DND-41 (cell line): ENCODE data around the gene IDH2.

Experiments used
- ATAC-seq: fragments of 200-7000 bp; cut with Tn5 transposase; 3 replicates; pipeline ENCODE4 v1.9.1; 2021; ENCODE audit warnings: low read depth; ENCODE audit not compliant: insufficient read depth
- DNase-seq: peaks from one replicate; pipeline ENCODE4 v3.0.0-alpha.2; 2020
- H2AFZ ChIP-seq: 2 replicates; pipeline ENCODE4 v1.6.0; 2012; ENCODE audit warnings: low read depth, low read length
- H3K27ac ChIP-seq: 2 replicates; pipeline ENCODE4 v1.5.1; 2012; ENCODE audit warnings: low read length, inconsistent platforms
- H3K27me3 ChIP-seq: fragments of 200-600 bp; sonication (generic); 2 replicates; pipeline ENCODE4 v1.6.0; 2012; ENCODE audit warnings: low read length, mild to moderate bottlenecking, inconsistent platforms; ENCODE audit not compliant: insufficient read depth, poor library complexity
- H3K36me3 ChIP-seq: 2 replicates; pipeline ENCODE4 v1.5.1; 2012; ENCODE audit warnings: low read length, inconsistent platforms; ENCODE audit not compliant: insufficient read depth
- H3K4me1 ChIP-seq: 2 replicates; pipeline ENCODE4 v1.5.1; 2012; ENCODE audit warnings: mild to moderate bottlenecking, low read length; ENCODE audit not compliant: insufficient read depth
- H3K4me2 ChIP-seq: 2 replicates; pipeline ENCODE4 v1.6.0; 2012; ENCODE audit warnings: mild to moderate bottlenecking, moderate library complexity, low read length, inconsistent platforms; ENCODE audit not compliant: insufficient read depth
- H3K4me3 ChIP-seq, 2 experiments: fragments of 200-600 bp in 1 of 2; shearing (Covaris generic) in 1 of 2; 2 replicates each; pipeline ENCODE4 v1.5.1; 2012 to 2016; ENCODE audit warnings: inconsistent platforms in 2 of 2, low read length in 2 of 2, mild to moderate bottlenecking in 2 of 2, low read depth in 1 of 2, moderate library complexity in 1 of 2
- H3K79me2 ChIP-seq: 2 replicates; pipeline ENCODE4 v1.6.0; 2012; ENCODE audit warnings: low read length, inconsistent platforms; ENCODE audit not compliant: insufficient read depth
- H3K9ac ChIP-seq: 2 replicates; pipeline ENCODE4 v1.6.0; 2012; ENCODE audit warnings: low read depth, mild to moderate bottlenecking, inconsistent platforms, low read length, moderate library complexity
- H3K9me3 ChIP-seq: 2 replicates; pipeline ENCODE4 v1.5.1; 2012; ENCODE audit warnings: low read length, moderate library complexity, mild to moderate bottlenecking, inconsistent platforms; ENCODE audit not compliant: insufficient read depth, severe bottlenecking
- H4K20me1 ChIP-seq: 2 replicates; pipeline ENCODE4 v1.6.0; 2012; ENCODE audit warnings: low read length; ENCODE audit not compliant: insufficient read depth
- CTCF ChIP-seq: IDR thresholded peaks from 2 replicates; pipeline ENCODE4 v1.5.1; 2012; ENCODE audit warnings: borderline replicate concordance, low read length, moderate library complexity, mild to moderate bottlenecking; ENCODE audit not compliant: poor library complexity, severe bottlenecking; ENCODE audit errors: extremely low read depth
- EZH2 ChIP-seq: IDR thresholded peaks from 3 replicates; pipeline ENCODE4 v1.6.1; 2012; ENCODE audit warnings: borderline replicate concordance, low read depth, mild to moderate bottlenecking, moderate library complexity, low read length, inconsistent platforms; ENCODE audit not compliant: severe bottlenecking

Gene IDH2

GRCh38 chr15:90106522-90107117 is 4.4 kb upstream of the IDH2 start:
- Histone ChIP-seq H3K4me1 (peaks cover 9% of the 10 kb centered on the region), H3K79me2 (peaks cover 10% of the 10 kb centered on the region), H3K27me3 (no peaks in the 10 kb centered on the region), H2AFZ (no peak overlapping the region), H3K27ac (no peak overlapping the region), H3K4me3 (no peak overlapping the region), H3K9ac (no peak overlapping the region), H3K4me2 (no peak overlapping the region), H3K36me3 (no peaks in the 10 kb centered on the region; the same call in 1 of the 2 replicates), H4K20me1 (no peaks in the 10 kb centered on the region), H3K9me3 (no peaks in the 10 kb centered on the region)
- no peak for TF ChIP-seq EZH2
- no peak for TF ChIP-seq CTCF
- DNase-seq (no peak), ATAC-seq (no peak)

- no peak overlapping the region for H3K4me3 ChIP-seq
- peaks cover 4% of the 10 kb centered on the region for H4K20me1 ChIP-seq
- ATAC-seq (no peak), DNase-seq (no peak)
- H3K27me3 ChIP-seq: no peaks in the 10 kb centered on the region
- no peak for TF ChIP-seq EZH2
- TF ChIP-seq CTCF: no peak
- no peak overlapping the region for H3K27ac ChIP-seq
- no peak overlapping the region for H2AFZ ChIP-seq
- no peak overlapping the region for H3K9ac ChIP-seq
- H3K36me3 ChIP-seq: peaks cover 3% of the 10 kb centered on the region
- peaks cover 21% of the 10 kb centered on the region for H3K79me2 ChIP-seq
- H3K4me1 ChIP-seq: peaks cover 19% of the 10 kb centered on the region
- H3K4me2 ChIP-seq: no peak overlapping the region
- no peaks in the 10 kb centered on the region for H3K9me3 ChIP-seq
Observed at GRCh38 chr15:90105521-90105920, 3.3 kb upstream of the IDH2 start.

- Histone ChIP-seq H3K9ac (no peak overlapping the region), H3K36me3 (peaks cover 9% of the 10 kb centered on the region), H3K27ac (no peak overlapping the region), H3K4me1 (peaks cover 29% of the 10 kb centered on the region), H2AFZ (no peak overlapping the region), H3K27me3 (no peaks in the 10 kb centered on the region), H4K20me1 (peaks cover 12% of the 10 kb centered on the region), H3K4me2 (no peak overlapping the region), H3K9me3 (no peaks in the 10 kb centered on the region), H3K4me3 (no peak overlapping the region), H3K79me2 (peaks cover 31% of the 10 kb centered on the region)
- ATAC-seq (no peak), DNase-seq (no peak)
- no peak for TF ChIP-seq EZH2
- no peak for TF ChIP-seq CTCF
Observed at GRCh38 chr15:90104551-90104950, 2.3 kb upstream of the IDH2 start.
